Common myeloid progenitor, CD34-positive (primary cell): ENCODE measurements around the gene AGPAT3.

Source experiments
- CTCF ChIA-PET: fragments of 350-600 bp; sonication (Branson Sonifier 250); formaldehyde crosslinking; loops from one replicate; lab custom pipeline; 2021; ENCODE audit warnings: antibody characterized with exemption; lab: Charles Lee
- POLR2A ChIA-PET: fragments of 350-600 bp; sonication (Branson Sonifier 250); formaldehyde crosslinking; loops from one replicate; lab custom pipeline; 2021; ENCODE audit warnings: antibody characterized with exemption; lab: Charles Lee
- DNase-seq, 3 donors: peaks; one replicate each; pipeline versions ENCODE4 v3.0.0 to v3.0.0-alpha.2; 2013
- H3K27ac ChIP-seq, 2 experiments: 1 replicate in 1 of 2; 2 replicates in 1 of 2; pipeline ENCODE4 v1.7.0; 2013; ENCODE audit warnings: inconsistent platforms in 2 of 2, low read length in 2 of 2, mild to moderate bottlenecking in 2 of 2, low read depth in 1 of 2, moderate library complexity in 1 of 2; ENCODE audit not compliant: severe bottlenecking in 2 of 2, insufficient read depth in 1 of 2, poor library complexity in 1 of 2
- H3K27me3 ChIP-seq, 5 experiments: replicated peaks in 2 of 5; 1 replicate in 3 of 5; 2 replicates in 2 of 5; pipeline versions ENCODE4 v1.6.1 to v1.7.0; 2013; ENCODE audit warnings: low read length in 4 of 5, mild to moderate bottlenecking in 2 of 5, moderate library complexity in 2 of 5, inconsistent platforms in 1 of 5; ENCODE audit not compliant: insufficient read depth in 5 of 5, control insufficient read depth in 4 of 5
- H3K36me3 ChIP-seq, 4 experiments: 1 replicate in 2 of 4; 2 replicates in 2 of 4; pipeline versions ENCODE4 v1.6.1 to v1.7.0; 2013; ENCODE audit warnings: low read length in 3 of 4, control low read depth in 1 of 4, mild to moderate bottlenecking in 1 of 4; ENCODE audit not compliant: control insufficient read depth in 4 of 4, insufficient read depth in 4 of 4
- H3K4me1 ChIP-seq, 4 experiments: 1 replicate in 3 of 4; 2 replicates in 1 of 4; pipeline versions ENCODE4 v1.6.1 to v1.7.1; 2013; ENCODE audit warnings: low read length in 3 of 4, mild to moderate bottlenecking in 3 of 4, control low read depth in 1 of 4, inconsistent platforms in 1 of 4, moderate library complexity in 1 of 4; ENCODE audit not compliant: control insufficient read depth in 4 of 4, insufficient read depth in 4 of 4; ENCODE audit errors: control extremely low read depth in 1 of 4
- H3K4me3 ChIP-seq, 7 experiments: 1 replicate in 4 of 7; 2 replicates in 3 of 7; pipeline versions ENCODE4 v1.5.1 to v1.7.0; 2013; ENCODE audit warnings: mild to moderate bottlenecking in 7 of 7, low read length in 6 of 7, moderate library complexity in 6 of 7, inconsistent platforms in 2 of 7, low read depth in 2 of 7, control low read depth in 1 of 7; ENCODE audit not compliant: insufficient read depth in 4 of 7, control insufficient read depth in 1 of 7; ENCODE audit errors: extremely low read depth in 1 of 7
- H3K9me3 ChIP-seq, 5 experiments: 1 replicate in 4 of 5; 2 replicates in 1 of 5; pipeline versions ENCODE4 v1.6.1 to v1.7.1; 2013; ENCODE audit warnings: low read length in 4 of 5, mild to moderate bottlenecking in 2 of 5, inconsistent platforms in 1 of 5, low read depth in 1 of 5, moderate library complexity in 1 of 5; ENCODE audit not compliant: control insufficient read depth in 4 of 5, insufficient read depth in 2 of 5; ENCODE audit errors: control extremely low read depth in 1 of 5
- WGBS: methylation state at CpG from one replicate; pipeline ENCODE4 v1.1.5; 2013; ENCODE audit not compliant: insufficient coverage; 5-methylcytosine and 5-hydroxymethylcytosine counted together

The AGPAT3 gene

DNA sequence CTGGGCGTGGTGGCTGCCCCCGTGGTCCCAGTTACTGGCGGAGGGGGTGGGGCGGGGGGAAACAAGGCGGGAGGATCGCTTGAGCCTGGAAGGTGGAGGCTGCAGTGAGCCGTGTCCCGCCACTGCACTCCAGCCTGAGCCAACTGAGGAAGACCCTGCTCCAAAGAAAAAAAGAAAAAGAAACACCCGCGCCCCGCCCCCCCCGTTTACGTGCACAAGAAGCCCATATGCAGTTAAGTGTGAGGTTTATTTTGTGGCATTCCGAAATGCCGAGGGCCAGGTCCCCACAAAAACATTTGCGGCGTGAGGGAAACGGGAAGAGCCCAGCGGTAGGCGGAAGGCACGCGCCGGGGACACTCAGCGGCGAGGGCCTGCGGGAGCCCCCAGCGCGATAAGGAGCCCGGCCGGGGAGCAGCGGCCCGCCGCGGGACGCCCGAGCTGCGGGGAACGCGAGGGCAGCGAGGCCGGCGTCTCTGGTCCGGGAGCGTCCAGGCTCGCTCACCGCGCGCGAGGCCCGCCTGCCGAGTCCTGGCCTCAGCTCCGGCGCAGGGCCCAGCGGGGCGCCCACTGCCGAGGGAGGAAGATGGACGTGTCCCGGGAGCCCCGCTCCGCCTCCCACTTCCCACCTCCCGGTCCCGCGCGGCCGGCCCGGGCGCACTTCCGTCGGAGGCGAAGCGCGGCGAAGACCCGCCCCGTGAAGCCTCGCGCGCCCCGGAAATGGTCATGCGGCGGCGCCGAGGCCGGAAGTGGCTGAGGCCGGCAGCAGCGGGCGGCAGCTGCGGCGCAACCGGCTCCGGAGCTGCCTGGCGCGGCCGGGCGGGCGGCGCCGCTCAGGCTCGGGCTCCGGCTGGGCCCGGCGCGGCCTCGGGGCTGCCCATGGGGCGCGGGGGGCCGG, 146.8 kb downstream of the AGPAT3 start, which contains the start of gene TRAPPC10:
TSS of gene TRAPPC10 (plus strand) at position 731 of the 895 bp plus-strand sequence. CDS start 185 bp downstream, outside the sequence.
- peaks cover 20 to 53% (median 45%) of the 10 kb centered on the region in 4 experiments for H3K4me1 ChIP-seq
- ChIA-PET POLR2A (interaction anchor here (0.9 kb wide), 1 partner anchor 14 kb away, joined by 3 read pairs; no protein-coding TSS in a partner anchor), CTCF (interaction anchor here (0.7 to 0.8 kb wide), 2 partner anchors 14 to 63 kb away, joined by 3 read pairs; no protein-coding TSS in a partner anchor)

DNA sequence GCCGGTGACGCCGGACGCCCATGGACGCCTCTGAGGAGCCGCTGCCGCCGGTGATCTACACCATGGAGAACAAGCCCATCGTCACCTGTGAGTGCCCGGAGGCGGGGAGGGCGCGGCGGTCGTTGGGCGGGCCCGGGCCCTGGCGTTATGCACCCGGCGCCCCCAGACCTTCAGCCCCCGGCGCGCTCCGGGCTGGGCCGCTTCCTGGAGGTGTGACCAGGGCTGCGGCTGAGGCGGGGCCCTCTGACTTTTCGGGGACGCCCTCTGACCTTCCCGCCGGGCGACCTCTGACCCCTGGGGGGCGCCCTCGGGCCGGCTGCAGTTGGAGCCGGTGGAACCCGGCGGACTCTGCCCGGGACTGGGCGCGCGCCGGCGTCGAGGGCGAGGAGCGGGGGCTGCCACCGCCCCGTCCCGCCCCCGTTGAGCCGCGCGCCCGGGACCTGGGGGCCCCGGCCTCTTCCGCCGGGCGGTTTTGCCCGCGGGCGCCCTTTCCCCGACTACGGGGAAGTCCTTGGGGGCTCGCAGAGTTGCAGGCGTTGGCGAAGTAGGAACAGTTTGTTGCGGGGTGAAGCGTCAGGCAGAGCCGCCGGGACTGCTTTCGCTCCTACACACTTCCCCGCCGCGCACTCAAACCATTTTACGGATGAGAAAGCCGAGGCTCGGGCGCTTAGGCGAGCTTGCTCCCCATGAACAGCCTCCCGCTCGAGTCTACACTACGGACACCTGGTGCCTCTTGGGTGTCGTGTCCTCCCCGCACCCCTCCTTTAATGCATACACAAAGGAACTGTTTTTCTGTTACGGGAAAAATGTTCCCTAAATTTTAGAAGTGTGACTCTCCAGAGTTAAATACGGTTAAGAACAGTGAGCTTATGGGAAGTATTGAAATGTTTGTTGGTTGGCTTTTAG, 147.7 kb downstream of the AGPAT3 start:
- peaks cover 24 to 62% (median 53%) of the 10 kb centered on the region in 4 experiments for H3K4me1 ChIP-seq
- H3K4me3 ChIP-seq: peak overlapping the region; percentile 70 to 88 (median 81)
- ChIA-PET CTCF (interaction anchor here (0.7 to 3.2 kb wide), 8 partner anchors 11 to 81 kb away, joined by 3 to 14 read pairs (median 4); no protein-coding TSS in a partner anchor), POLR2A (no interaction called here)
- DNase-seq: peak; percentile 59 to 83 (median 70)
- H3K36me3 ChIP-seq: peaks cover 0 to 5% (median 0%) of the 10 kb centered on the region in 4 experiments
- WGBS: 0% methylated on average over 62 of the region's 87 CpGs
- H3K27ac ChIP-seq: peak overlapping the region; percentile 76 to 87
- H3K9me3 ChIP-seq: no peaks in the 10 kb centered on the region
- H3K27me3 ChIP-seq: no peaks in the 10 kb centered on the region

More for the DNA sequence above, 146.8 kb downstream of the AGPAT3 start, which contains the start of gene TRAPPC10:
- peak within 1 kb of the TSS; percentile 76 to 87 for H3K27ac ChIP-seq
- 0% methylated on average over 72 of the region's 107 CpGs for WGBS
- no peaks in the 10 kb centered on the region for H3K9me3 ChIP-seq
- H3K27me3 ChIP-seq: no peaks in the 10 kb centered on the region
- peaks cover 0 to 5% (median 0%) of the 10 kb centered on the region in 4 experiments for H3K36me3 ChIP-seq
- peak; percentile 52 to 76 (median 70) for DNase-seq
- H3K4me3 ChIP-seq: peak within 1 kb of the TSS; percentile 70 to 88 (median 81)

DNA sequence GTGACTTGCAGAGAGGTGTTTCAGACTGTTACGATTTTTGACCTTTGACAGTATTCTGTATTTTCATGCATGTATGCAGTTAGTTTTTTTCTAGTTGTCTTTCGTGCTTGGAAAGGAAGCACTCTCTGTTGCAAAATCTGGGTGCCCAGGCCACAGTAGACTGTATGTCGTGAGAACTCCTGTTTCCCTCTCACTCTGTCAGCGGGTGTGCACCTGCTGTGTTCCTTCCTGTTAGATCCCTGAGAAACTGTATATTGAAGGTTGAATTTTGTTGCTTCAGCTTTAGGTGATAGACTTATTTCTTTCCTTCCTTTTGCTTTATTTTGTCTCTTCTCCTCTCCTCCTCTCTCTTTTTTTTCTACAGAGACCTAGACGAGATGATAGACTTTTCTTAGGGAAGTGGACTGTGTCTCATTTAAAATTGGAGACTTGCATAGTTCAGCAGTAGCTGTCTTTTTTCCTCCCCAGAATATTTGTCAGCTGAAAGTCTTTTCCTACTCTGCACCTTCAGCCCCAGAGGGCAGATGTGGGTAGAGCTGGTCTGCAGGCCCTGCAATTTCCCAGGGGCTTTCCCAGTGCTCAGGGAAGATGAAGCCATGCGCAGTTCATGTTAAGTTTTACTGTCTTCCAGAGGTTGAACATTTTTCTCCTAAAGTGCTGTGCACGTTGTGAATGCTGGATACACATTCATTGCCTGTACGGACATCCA, 148.5 kb downstream of the AGPAT3 start:
- H3K4me1 ChIP-seq: peaks cover 27 to 69% (median 59%) of the 10 kb centered on the region in 4 experiments
- H3K9me3 ChIP-seq: no peaks in the 10 kb centered on the region
- ChIA-PET POLR2A (interaction anchor here (0.6 to 1.0 kb wide), 5 partner anchors 10 to 70 kb away, joined by 3 to 7 read pairs (median 5); no protein-coding TSS in a partner anchor), CTCF (interaction anchor here (0.6 to 3.2 kb wide), 12 partner anchors 11 to 80 kb away, joined by 3 to 14 read pairs (median 4); no protein-coding TSS in a partner anchor)
- H3K27me3 ChIP-seq: no peaks in the 10 kb centered on the region
- peak overlapping the region in 6 of 7 experiments; percentile 70 to 88 (median 82) for H3K4me3 ChIP-seq
- WGBS: 4% methylated on average over 3 of the region's 8 CpGs
- peak overlapping the region; percentile 76 to 87 for H3K27ac ChIP-seq
- DNase-seq: peak; percentile 56 to 77 (median 74)
- peaks cover 0 to 5% (median 0%) of the 10 kb centered on the region in 4 experiments for H3K36me3 ChIP-seq

DNA sequence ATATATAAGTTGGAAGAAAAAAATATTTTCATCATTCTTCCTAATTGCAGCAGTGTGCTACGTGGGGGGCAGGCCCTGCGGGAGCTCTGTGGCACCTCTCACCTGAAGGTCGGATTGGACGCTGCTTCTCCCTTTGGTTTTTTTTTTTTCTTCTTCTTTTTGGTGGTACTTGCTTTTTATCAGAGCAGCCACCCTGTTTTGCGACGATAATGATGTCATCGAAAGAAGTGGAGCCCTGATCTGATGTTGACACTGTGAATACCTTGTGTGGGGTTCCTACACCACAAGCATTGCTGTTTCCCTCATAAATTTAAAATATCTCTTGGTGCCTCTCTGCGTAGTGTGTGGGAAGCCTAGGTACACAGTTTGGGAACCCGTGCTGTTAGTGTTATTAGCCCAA, 152.6 kb downstream of the AGPAT3 start:
- Histone ChIP-seq H3K27me3 (no peaks in the 10 kb centered on the region), H3K9me3 (no peaks in the 10 kb centered on the region), H3K4me1 (peaks cover 28 to 91% (median 68%) of the 10 kb centered on the region in 4 experiments), H3K27ac (peak overlapping the region in 1 of 2 experiments; percentile 87), H3K4me3 (peak overlapping the region in 1 of 7 experiments; percentile 23), H3K36me3 (no peaks in the 10 kb centered on the region)
- CTCF ChIA-PET: interaction anchor here (0.9 to 1.5 kb wide), 3 partner anchors 16 to 78 kb away, joined by 3 to 4 read pairs (median 4); no protein-coding TSS in a partner anchor
- POLR2A ChIA-PET: no interaction called here
- no CpG with 5 or more reads among the region's 9 CpGs for WGBS
- peak in 1 of 3 donors; percentile 52 for DNase-seq

DNA sequence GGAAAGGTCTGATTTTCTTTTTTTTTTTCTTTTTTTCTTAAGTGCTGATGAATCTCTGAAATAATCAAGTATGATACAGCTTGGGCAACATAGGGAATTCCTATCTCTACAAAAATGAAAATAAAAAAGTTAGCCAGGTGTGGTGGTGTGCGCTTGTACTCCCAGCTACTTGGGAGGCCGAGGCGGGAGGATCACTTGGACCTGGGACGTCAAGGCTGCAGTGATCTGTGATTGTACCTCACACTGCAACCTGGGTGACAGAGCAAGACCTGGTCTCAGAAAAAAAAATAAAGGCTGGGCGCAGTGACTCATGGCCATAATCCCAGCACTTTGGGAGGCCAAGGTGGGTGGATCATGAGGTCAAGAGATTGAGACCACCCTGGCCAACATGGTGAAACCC, 153.1 kb downstream of the AGPAT3 start:
- Histone ChIP-seq H3K27ac (peak overlapping the region in 1 of 2 experiments; percentile 87), H3K4me1 (peaks cover 28 to 89% (median 64%) of the 10 kb centered on the region in 4 experiments), H3K9me3 (no peaks in the 10 kb centered on the region), H3K4me3 (no peak overlapping the region), H3K27me3 (no peaks in the 10 kb centered on the region), H3K36me3 (no peaks in the 10 kb centered on the region)
- 100% methylated on average over 1 of the region's 5 CpGs for WGBS
- ChIA-PET CTCF (interaction anchor here (0.9 kb wide), 1 partner anchor 67 kb away, joined by 4 read pairs; no protein-coding TSS in a partner anchor), POLR2A (no interaction called here)
- DNase-seq: no peak
